ENCODE measurements around the gene HLX.

HLX gene
- total RNA-seq = 0 reads per million in 4 donors

- peak in 1 of 5 donors; percentile 41 for DNase-seq
Measured at GRCh38 chr1:220879076-220879508, at the start of gene HLX. Gene HLX, plus strand, starts transcription at chr1:220879443. Its CDS starts 415 bp downstream, at chr1:220879858.

- DNase-seq = no peak
Measured at GRCh38 chr1:220833436-220833835, 45.8 kb upstream of the HLX start.

GRCh38 chr1:220834155-220834870 lies 44.9 kb upstream of the HLX start:
- DNase-seq = no peak

GRCh38 chr1:220838578-220838977 lies 40.7 kb upstream of the HLX start:
- DNase-seq = no peak

- no peak for DNase-seq
Measured at GRCh38 chr1:220839474-220839873, 39.8 kb upstream of the HLX start.

- DNase-seq = no peak
Measured at GRCh38 chr1:220841293-220841692, 38.0 kb upstream of the HLX start.

GRCh38 chr1:220843481-220844011 lies 35.7 kb upstream of the HLX start:
- DNase-seq = no peak

GRCh38 chr1:220852408-220852807 lies 26.8 kb upstream of the HLX start:
- no peak for DNase-seq

GRCh38 chr1:220872296-220872695 lies 6.9 kb upstream of the HLX start:
- no peak for DNase-seq

GRCh38 chr1:220873087-220873486 lies 6.2 kb upstream of the HLX start:
- DNase-seq = no peak

GRCh38 chr1:220873868-220874655 lies 5.2 kb upstream of the HLX start:
- DNase-seq = no peak

GRCh38 chr1:220875260-220875659 lies 4.0 kb upstream of the HLX start:
- no peak for DNase-seq

GRCh38 chr1:220876511-220877376 lies 2.5 kb upstream of the HLX start:
- DNase-seq = no peak

GRCh38 chr1:220877377-220878095 lies 1.7 kb upstream of the HLX start:
- DNase-seq = no peak

- no peak for DNase-seq
Measured at GRCh38 chr1:220878191-220879075, 810 bp upstream of the HLX start.

GRCh38 chr1:220879509-220880361 lies 492 bp downstream of the HLX start:
- DNase-seq = peak in 1 of 5 donors; percentile 24

GRCh38 chr1:220880362-220880670 lies 1.1 kb downstream of the HLX start:
- no peak for DNase-seq

- peak in 1 of 5 donors; percentile 29 for DNase-seq
Measured at GRCh38 chr1:220880726-220881506, 1.7 kb downstream of the HLX start.
